Nucleus accumbens (tissue), 56 donors: ENCODE measurements around the gene SLMAP.

Experiments
- DNase-seq, 56 donors: peaks; one replicate each; lab custom pipeline; 2025; lab: John Stamatoyannopoulos, UW

SLMAP gene

DNA sequence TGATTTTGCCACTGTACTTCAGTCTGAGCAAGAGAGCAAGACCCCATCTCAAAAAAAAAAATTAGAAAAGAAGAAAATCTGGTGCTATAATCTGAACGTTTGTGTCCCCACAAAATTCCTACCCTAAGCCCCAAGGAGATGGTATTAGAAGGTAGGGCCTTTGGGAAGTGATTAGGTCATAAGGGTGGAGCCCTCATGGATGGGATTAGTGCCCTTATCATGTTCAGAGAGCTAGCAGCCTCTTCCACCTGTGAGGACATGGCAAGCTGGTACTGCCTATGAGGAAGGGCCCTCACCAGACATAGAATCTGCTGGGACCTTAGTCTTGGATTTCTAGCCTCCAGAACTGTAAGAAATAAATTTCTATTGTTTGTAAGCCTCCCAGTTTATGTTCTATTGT, 201.7 kb downstream of the SLMAP start:
- no peak for DNase-seq

DNA sequence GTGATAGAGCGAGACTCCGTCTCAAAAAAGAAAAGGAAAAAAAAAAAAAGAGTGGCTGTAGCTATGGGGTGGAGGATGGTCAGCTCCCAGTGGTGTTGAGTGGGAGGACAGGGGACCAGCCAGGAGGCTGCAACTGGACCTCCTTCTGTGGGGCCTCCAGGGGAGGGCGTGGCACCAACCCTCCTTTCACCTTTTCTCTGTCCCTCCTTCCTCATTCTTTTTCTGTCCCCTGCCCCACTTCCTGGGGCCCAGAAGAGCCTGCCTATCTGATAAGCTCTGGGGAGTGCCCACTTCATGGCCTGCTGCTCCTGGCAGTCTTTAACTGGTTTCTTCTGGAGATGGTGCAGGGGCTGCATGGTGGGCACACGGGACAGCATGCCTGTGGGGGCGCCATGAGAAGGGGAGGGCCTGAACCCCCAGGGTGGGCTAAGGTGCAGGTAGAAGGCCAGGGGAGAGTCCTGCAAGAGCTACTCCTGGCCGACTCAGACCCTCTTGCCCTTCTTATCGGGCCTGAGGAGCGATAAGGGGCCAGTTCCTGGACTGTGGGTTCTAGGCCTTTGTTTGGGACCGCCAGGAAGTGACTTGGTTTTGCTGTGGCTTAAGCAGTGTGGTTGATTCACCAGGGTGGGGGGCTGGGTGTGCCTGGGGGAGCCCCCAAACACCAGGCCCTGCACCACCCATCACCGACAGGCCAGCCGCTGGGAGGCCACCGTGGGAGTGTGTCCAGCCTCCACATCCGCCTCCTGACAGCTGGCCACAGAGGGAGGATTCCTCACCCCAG, 202.7 kb downstream of the SLMAP start:
- no peak for DNase-seq

DNA sequence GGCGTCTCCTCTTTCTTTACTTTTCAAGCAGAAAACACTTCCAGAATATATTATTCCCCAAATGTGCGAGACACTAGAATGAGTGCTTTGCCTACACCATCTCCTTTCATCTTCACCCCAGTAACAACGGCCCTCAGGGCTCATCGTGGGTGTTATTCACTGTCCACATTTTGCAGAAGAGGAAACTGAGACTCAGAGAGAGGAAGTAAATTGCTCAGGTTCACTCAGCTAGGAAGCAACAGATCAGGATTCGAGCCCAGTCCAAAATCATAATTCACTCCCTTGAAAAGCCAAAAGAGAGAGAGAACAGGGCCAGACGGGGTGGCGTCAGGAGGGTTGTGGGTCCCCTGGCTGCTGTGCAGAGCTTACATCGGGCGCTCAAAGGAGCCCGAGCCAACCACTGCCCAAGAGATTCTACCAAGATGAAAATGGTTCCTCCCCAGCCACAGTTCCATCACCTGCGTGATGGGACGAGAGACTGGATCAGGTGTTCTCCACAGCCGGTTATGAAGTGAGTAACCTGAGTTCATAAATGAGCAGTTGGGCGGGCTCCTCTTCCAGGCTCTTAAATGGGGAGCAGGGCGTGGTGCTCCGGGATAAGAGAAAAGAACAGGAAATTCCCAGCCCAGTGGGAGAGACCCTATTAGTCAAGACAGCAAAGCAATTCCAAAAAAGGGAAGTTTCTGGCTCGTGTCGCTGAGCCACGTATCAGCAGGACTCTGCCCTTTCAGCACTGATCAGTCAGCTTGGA, 203.5 kb downstream of the SLMAP start:
- DNase-seq: no peak

DNA sequence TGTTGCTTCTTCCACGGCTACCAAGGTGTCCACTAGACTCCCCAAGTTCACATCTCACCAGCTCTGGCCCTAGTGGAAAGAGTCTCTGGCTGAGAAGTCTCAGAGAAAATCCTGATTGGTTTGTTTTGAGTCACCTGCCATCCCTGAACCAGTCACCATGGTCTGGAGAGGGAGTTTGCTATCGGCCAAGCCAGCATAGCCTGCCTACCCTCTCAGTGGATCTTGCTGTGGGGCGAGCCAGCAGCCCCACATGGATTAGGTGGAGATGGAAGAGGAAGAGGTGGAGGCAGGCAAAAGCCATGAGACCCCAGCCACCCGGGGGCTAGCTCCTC, 204.0 kb downstream of the SLMAP start:
- no peak for DNase-seq

DNA sequence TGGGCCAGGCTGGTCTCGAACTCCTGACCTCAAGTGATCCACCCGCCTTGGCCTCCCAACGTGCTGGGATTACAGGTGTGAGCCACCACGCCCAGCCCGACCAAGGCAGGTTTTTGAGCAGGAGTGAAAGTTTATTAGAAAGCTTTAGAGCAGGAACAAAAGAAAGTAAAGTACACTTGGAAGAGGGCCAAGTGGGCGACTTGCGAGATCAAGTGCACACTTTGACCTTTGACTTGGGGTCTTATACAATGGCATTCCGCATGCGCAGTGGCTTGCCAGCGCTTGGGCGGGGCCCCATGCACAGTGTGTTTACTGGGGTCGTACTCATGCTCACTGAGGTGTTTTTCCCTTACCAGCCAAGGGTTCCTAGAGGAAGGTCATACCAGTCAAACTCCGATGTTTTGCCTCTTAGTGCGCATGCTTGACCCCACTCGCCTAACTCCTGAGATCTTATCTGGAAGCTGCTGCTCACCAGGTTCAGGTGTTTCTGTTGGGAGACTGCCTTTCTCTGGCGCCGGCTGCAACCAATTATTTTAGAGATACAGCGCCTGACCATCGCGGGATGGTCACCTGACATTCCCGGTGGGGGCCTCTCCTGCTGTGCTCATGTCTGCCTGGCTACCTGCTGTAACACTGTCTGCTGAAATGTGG, 205.2 kb downstream of the SLMAP start:
- DNase-seq: no peak

DNA sequence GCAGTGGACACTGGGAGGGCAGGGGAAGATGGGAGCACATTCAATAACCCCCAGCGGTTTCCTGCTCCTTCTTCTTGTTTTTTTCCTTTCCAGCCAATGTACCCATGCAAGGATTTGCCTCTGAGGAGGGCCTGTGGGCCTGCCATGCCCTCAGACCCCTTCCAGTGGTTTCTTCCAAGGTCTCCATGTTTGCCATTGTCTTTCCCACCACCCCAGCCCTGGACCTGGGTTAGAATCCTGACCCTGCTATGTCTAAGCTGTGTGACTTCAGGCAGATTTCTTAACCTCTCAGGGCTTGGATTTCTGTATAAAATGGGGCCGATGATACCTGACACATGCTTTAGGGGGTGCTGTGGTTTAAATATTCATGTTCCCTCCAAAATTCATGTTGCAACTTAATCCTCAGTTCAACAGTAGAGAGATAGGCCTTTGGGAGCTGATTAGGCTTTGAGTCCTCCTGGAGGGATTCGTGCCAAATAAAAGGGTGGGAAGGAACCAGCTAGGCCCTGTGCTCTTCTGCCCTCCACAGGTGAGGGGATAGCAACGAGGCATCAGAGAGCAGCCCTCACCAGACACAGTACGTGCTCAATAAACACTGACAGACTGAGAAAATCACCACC, 205.8 kb downstream of the SLMAP start:
- no peak for DNase-seq

DNA sequence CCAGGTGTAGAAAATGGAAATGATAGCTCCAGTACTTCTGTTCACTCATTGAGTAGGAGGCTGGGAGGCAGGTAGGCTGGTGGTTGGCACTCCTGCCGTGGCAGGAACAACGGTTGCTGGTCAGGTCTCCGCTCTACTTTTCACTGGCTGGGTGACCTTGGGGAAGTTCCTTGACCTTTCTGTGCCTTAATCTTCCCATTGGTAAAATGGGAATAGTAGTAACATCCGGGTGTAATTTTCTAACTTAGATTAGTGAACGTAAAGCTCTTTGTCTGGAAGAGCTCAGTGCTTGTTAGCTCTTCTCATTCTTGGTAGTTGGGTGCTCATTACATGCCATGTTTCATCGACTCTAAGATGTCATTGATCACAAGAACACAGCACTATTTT, 206.3 kb downstream of the SLMAP start:
- DNase-seq: no peak

DNA sequence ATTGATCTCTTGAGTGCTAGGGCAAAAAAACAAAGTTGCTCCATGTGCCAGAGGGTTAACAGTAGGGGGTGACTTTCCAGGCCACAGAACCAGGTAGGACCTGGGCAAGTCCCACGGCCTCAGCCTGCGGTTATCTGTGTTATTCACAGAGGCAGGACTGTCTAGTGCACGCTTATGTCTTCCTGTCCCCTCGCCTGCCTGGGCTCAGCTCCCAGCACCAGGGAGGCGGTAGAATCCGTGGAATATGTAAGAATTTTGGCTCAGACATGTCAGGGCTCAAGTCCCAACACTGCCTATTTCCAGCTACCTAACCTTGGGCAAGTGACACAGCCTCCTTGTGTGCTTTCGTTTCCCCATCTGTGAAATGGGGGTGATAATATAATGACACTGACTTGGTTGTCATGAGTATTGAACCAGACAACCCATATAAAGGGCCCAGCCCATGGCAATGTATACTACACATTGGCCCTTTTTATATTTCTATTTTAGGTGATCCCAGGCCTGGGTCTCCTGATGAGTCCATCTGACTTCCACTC, 207.8 kb downstream of the SLMAP start:
- DNase-seq: no peak

DNA sequence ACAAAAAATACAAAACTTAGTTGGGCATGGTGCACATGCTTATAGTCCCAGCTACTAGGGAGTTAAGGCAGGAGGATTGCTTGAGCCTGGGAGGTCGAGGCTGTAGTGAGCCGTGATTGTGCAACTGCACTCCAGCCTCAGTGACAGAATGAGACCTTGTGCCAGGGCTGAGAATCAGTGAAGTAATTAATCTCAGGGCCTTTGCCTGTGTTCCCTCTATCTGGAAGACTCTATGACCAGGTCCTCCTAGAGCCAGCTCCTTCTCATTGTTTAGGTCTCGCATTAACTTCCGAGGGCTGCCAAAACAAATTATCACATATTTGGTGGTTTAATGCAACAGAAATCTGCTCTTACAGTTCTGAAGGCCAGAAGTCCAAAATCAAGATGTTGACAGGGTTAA, 210.7 kb downstream of the SLMAP start:
- DNase-seq: no peak

DNA sequence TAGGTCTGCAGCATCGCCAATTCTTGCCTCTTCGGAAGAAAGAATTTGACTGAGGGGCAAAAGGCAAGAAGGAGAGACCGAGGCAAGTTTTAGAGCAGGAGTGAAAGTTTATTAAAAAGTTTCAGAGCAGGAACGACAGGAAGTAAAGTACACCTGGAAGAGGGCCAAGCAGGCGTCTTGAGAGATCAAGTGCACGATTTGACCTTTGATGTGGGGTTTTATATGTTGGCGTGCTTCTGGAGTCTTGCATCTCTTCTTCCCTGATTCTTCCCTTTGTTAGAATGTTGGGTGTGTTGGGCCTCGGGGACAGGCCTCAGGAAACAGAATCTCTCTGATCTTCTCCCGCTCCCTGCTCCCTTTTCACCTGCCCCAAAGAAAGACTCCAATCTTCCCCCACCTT, 211.5 kb downstream of the SLMAP start:
- no peak for DNase-seq

DNA sequence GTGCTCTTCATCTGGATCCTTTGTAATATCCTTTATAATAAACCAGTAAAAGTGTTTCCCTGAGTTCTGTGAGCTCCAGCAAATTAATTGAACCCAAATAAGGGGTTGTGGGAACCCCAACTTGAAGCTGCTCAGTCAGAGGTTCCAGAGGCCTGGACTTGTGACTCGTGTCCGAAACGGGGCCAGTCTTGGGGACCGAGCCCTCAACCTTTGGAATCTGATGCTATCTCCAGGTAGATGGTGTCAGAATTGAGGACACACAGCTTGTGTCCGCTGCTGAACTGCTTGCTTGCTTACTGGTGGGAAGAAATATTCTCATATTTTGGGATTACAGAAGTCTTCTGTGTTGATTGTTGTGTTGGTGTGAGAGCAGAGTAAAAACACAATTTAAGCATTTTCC, 212.4 kb downstream of the SLMAP start:
- DNase-seq: no peak

DNA sequence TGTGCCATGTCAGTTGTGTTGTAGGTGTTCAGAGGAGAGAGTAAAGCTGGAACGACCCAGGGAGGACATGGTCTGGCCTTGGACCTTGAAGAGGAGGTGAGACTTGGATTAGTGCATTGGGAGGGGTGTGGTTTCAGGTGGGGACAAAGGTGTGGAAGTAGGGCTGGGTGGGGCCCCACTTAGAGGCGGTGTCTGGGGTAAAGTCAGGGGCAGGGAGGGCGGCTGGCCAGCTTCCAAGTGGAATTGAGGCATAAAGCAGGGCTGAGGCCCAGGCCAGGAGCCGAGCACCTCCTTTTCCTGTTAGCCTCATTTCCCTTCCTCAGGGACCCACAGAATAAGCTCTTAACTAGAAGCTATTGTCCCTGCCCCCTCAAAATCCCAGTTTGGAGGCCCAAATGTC, 215.9 kb downstream of the SLMAP start:
- no peak for DNase-seq

DNA sequence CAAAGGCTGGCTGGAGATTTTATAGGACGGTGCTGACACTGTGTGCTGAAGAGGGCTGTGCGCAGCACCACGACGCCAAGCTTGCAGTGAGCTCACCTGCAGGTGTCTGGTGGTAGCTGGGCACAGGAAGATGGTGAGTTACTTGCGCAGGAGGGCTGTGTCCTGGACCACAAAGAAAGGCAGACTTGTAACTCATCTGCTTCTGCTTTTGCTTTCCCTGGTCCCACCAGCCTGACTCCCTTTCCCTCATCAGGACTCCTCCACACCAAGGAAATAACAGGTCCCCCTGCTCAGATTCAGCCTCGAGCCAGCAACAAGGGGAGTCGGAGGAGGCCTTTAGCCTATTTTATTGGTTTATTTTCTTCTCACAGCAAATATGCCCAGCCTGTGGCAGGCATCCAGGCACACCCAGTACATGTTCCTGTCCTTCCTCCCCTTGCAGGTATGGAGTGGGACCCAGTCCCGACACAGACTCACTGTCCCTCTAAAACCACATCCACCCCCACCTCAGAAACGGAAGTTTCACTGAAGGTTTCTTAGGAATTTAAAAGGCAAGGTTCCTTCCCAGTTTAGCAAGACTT, 216.5 kb downstream of the SLMAP start:
- DNase-seq: no peak

DNA sequence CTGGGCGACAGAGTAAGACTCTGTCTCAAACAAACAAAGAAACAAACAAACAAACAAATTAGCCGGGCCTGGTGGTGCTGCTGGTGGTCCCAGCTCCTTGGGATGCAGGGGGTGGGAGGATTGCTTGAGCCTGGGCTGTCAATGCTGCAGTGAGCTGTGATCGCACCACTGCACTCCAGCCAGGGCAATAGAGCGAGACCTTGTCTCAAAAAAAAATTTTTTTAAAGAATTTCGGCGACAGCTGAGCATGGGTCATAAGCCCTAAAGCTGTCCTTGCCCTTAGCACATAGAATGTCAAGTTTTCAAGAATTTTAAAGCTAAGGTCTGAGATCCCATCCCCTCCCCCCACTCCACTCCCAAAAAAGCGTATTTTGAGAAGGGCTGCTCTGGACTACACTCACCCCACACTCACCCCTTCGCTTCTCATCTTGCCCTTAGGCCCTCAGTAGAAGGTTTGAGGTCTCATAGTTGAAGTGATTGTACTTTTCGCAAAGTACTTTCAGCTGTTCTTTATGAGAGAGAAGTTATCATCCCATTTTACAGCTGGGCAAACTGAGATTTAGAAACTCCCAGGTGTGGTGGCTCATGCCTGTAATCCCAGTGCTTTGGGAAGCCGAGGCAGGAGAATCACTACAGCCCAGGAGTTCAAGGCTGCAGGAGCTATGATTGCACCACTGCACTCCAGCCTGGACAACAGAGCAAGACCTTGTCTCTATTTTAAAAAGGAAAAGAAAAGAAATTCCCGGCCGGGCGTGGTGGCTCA, 217.8 kb downstream of the SLMAP start:
- DNase-seq: no peak

DNA sequence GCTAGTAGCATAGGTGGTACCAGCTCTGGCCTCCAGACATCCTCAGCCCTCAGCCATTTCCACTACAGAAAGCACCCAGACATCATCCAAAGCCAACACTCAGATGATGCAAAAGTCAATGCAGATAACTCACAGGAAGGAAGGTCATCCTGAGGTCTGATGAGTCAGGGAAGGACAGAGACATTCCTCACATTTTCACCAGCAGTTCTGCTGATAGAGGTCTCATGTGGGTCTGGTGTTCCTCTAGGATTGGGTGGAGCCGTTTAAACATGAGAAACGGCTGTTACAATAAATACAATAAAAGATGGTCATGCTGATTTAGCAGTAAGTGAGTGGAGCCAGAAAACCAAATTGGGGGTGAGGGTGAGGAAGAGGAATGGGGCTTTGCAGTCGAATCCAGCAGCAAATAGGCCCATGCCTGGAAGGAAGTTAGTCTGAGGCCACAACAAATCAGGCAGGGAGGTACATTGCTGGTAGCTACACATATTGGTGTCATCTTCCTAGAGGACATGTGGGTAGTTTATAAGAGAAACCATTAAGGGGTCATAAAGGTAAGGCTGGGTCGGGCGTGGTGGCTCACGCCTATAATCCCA, 218.8 kb downstream of the SLMAP start:
- DNase-seq: no peak

DNA sequence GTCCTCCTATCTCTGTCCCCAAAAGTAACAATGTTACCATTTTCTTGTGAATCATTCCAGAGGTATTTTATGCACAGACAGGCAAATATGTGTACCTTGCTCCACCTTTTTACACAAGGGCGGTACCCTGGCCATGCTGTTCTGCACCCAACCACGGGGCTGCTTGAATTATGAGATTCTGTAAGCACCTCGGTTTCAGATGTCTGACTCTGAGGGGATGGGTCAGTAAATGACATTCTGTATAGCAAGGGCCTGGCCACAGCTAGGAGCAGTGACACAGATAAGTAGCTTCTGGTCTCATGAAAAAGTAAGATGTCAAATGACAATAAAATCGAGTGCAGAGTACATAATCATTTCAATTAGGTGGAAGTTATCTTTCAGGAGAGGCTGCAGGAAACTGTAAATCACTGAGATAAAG, 221.7 kb downstream of the SLMAP start:
- DNase-seq: no peak

DNA sequence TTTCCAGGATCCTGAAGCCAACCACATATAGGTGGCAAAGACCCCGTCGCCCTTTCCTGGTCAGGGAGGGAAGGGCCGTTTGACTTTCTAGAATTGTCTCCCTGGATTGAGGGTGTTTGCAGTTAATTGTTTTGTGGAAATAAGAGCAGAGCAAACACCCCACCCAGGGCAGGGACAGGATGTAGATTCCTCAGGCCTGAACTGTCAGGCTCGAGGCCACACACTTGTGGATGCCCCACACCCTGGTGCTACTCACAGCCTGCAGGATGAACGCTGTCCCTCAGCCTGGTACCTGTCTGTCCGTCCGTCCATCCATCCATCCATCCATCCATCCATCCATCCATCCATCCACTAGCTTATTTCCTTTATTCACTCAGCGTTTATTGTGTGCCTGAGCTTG, 222.2 kb downstream of the SLMAP start:
- DNase-seq: no peak
